GM12891 (cell line): ENCODE measurements around the gene MEF2D.

Source experiments
- POLR2A ChIP-seq: IDR thresholded peaks from 2 replicates; pipeline ENCODE4 v1.6.1; 2011; ENCODE audit warnings: low read depth, low read length, control low read depth
- POLR2AphosphoS5 ChIP-seq: IDR thresholded peaks from 2 replicates; pipeline ENCODE4 v1.6.1; 2011; ENCODE audit warnings: low read depth, low read length, control low read depth
- TAF1 ChIP-seq: IDR thresholded peaks from 2 replicates; pipeline ENCODE4 v1.6.1; 2011; ENCODE audit warnings: low read depth, low read length, control low read depth

DNA sequence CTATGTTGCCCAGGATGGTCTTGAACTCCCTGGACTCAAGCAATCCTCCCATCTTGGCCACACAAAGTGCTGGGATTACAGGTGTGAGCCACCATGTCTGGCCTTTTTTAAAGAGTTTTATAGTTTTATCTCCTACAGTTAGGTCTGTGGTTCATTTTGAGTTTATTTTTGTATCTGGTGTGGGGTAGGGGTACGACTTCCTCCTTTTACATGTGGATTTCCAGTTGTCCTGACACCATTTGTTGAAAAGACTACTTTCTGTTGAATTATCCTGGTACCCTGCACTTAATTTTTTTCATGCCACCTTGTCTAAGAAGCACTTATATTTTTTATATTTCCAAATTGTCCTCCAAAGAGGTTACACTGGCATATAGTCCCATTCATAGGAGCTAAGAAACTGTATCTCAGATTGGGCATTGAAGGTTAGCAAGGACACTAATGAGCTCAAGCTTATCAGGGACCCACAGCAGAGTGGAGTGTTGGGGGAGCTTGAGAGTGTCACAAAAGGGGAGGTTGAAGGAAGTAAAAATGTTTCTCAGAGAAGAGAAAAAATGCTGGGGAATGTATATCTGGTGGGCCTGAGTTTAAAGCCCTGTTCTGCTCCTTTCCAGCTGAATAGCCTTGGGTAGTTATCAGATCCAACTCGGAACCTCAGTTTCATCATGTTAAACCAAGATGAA is 23.4 kb upstream of the MEF2D start:
- TF ChIP-seq POLR2A (no peak), POLR2AphosphoS5 (no peak), TAF1 (no peak)
